ENCODE measurements around the gene TMPRSS9. TPM values are rescaled to one million over a fixed set of nuclear protein-coding genes. Genes with fewer than 3 reads are reported as not detected.

TMPRSS9 gene
- total and polyA plus RNA-seq, 12 donors, result 0.32 to 1.7 (median 1.1) TPM

- no peak for DNase-seq
- H3K36me3 ChIP-seq (replicated peaks in 1 of 2), result no peaks in the 10 kb centered on the region
- H3K27ac ChIP-seq, result no peak overlapping the region
- 74 to 81% (median 75%) methylated on average over 20 of the region's 20 CpGs for WGBS, 4 donors
- TF ChIP-seq CTCF (IDR thresholded peaks at IDR 0.05) (no peak), POLR2A (IDR thresholded peaks at IDR 0.05) (no peak)
- H3K4me3 ChIP-seq, result no peak overlapping the region
- no peaks in the 10 kb centered on the region for H3K27me3 ChIP-seq
- intact Hi-C loops (cut with DNase I), result loop anchor here in 1 of 2 donors (10.0 kb wide), 1 partner anchor 103 kb away; the partner anchor contains the start of gene PEAK3
- H3K4me1 ChIP-seq (replicated peaks in 1 of 2), result no peaks in the 10 kb centered on the region
- H3K9me3 ChIP-seq (replicated peaks in 1 of 3), result no peaks in the 10 kb centered on the region
Observed at GRCh38 chr19:2387367-2388288, 27.6 kb downstream of the TMPRSS9 start.

- TF ChIP-seq CTCF (IDR thresholded peaks at IDR 0.05) (no peak), POLR2A (IDR thresholded peaks at IDR 0.05) (no peak)
- Histone ChIP-seq H3K27ac (no peak overlapping the region), H3K9me3 (replicated peaks in 1 of 3) (no peaks in the 10 kb centered on the region), H3K36me3 (replicated peaks in 1 of 2) (no peaks in the 10 kb centered on the region), H3K4me3 (no peak overlapping the region), H3K27me3 (no peaks in the 10 kb centered on the region), H3K4me1 (replicated peaks in 1 of 2) (no peaks in the 10 kb centered on the region)
- DNase-seq, result no peak
- 74 to 93% (median 81%) methylated on average over 7 to 21 of the region's 21 CpGs for WGBS, 4 donors
- intact Hi-C loops (cut with DNase I), result loop anchor here in 1 of 2 donors (10.0 kb wide), 1 partner anchor 105 kb away; the partner anchor contains the start of gene PEAK3
Observed at GRCh38 chr19:2389594-2389993, 29.5 kb downstream of the TMPRSS9 start.

- intact Hi-C loops (cut with DNase I), result loop anchor here in 1 of 2 donors (5.0 kb wide), 2 partner anchors 114 to 234 kb away; no protein-coding TSS in a partner anchor
Observed at GRCh38 chr19:2391118-2391725, 31.2 kb downstream of the TMPRSS9 start.

More at GRCh38 chr19:2391118-2391725, 31.2 kb downstream of the TMPRSS9 start:
- no peak overlapping the region for H3K4me3 ChIP-seq
- peak in 6 of 7 donors; percentile 35 to 71 (median 54) for DNase-seq
- no peaks in the 10 kb centered on the region for H3K9me3 ChIP-seq (replicated peaks in 1 of 3)
- peaks cover under 1% of the 10 kb centered on the region for H3K27me3 ChIP-seq
- no peaks in the 10 kb centered on the region for H3K36me3 ChIP-seq (replicated peaks in 1 of 2)
- H3K27ac ChIP-seq, result no peak overlapping the region
- no peaks in the 10 kb centered on the region for H3K4me1 ChIP-seq (replicated peaks in 1 of 2)
- TF ChIP-seq CTCF (IDR thresholded peaks at IDR 0.05) (peak; percentile 55 to 94 (median 72)), POLR2A (IDR thresholded peaks at IDR 0.05) (no peak)
- WGBS, 4 donors, result 4 to 9% (median 7%) methylated on average over 9 to 10 of the region's 10 CpGs

Measured in adrenal gland (tissue), 12 donors.